ENCODE data around the gene NEURL4. TPM values are rescaled to one million over a fixed set of nuclear protein-coding genes. Genes with fewer than 3 reads are reported as not detected.
A peak's percentile ranks its signal among the peaks of the same experiment; 100 is the strongest.

The NEURL4 gene
- total RNA-seq, 1 donor from 2014 or later = 14.2 TPM

GRCh38 chr17:7323731-7324437 is 5.3 kb downstream of the NEURL4 start:
- DNase-seq = no peak

- DNase-seq = no peak
Observed at GRCh38 chr17:7322520-7323194, 6.5 kb downstream of the NEURL4 start.

GRCh38 chr17:7321466-7321865 is 7.7 kb downstream of the NEURL4 start:
- no peak for DNase-seq

- no peak for DNase-seq
Observed at GRCh38 chr17:7318121-7318860, 10.8 kb downstream of the NEURL4 start.

GRCh38 chr17:7317161-7317803 is 11.9 kb downstream of the NEURL4 start:
- no peak for DNase-seq

- no peak for DNase-seq
Observed at GRCh38 chr17:7315570-7316235, 13.4 kb downstream of the NEURL4 start.

GRCh38 chr17:7314719-7315569 is 14.2 kb downstream of the NEURL4 start, which contains the start of gene GPS2:
Gene GPS2 (minus strand): TSS chr17:7315360. CDS start chr17:7315052, 308 bp downstream.
- peak; percentile 60 for DNase-seq

GRCh38 chr17:7313890-7314718 is 15.0 kb downstream of the NEURL4 start:
- DNase-seq = no peak

GRCh38 chr17:7313088-7313889 is 15.8 kb downstream of the NEURL4 start:
- no peak for DNase-seq

- no peak for DNase-seq
Observed at GRCh38 chr17:7312432-7313087, 16.6 kb downstream of the NEURL4 start.

- DNase-seq = no peak
Observed at GRCh38 chr17:7311110-7311705, 17.9 kb downstream of the NEURL4 start.

- no peak for DNase-seq
Observed at GRCh38 chr17:7309628-7310027, 19.5 kb downstream of the NEURL4 start.

- peak; percentile 60 for DNase-seq
Observed at GRCh38 chr17:7308625-7309433, 20.3 kb downstream of the NEURL4 start.

- no peak for DNase-seq
Observed at GRCh38 chr17:7307686-7308624, 21.2 kb downstream of the NEURL4 start.

- DNase-seq = peak; percentile 100
Observed at GRCh38 chr17:7306911-7307685, 22.0 kb downstream of the NEURL4 start, which contains the start of gene EIF5A. Gene EIF5A (plus strand): TSS chr17:7307628. CDS start chr17:7309636, 2,008 bp downstream.
